HG03575 (cell line): ENCODE measurements around the gene FKBP10.
"Not testable (repeated sequence)": the region's sequence is repeated elsewhere in the genome, so short reads cannot be mapped to it uniquely, and the experiment has no call there.

ENCODE experiments used
- ATAC-seq: cut with Tn5 transposase; IDR thresholded peaks from one replicate; pipeline ENCODE4 v1.9.1; 2021; ENCODE audit not compliant: unreplicated experiment, insufficient number of reproducible peaks, low FRiP score; ENCODE audit errors: extremely low read depth

FKBP10 gene

GRCh38 chr17:41812381-41813151 is at the start of gene FKBP10:
Gene FKBP10, plus strand, starts transcription at chr17:41813004. Its CDS starts 31 bp downstream, at chr17:41813035.
- no peak for ATAC-seq

- ATAC-seq: no peak
Observed at GRCh38 chr17:41763327-41763726, 49.5 kb upstream of the FKBP10 start.

- ATAC-seq: no peak
Observed at GRCh38 chr17:41766135-41766534, 46.7 kb upstream of the FKBP10 start.

- ATAC-seq: no peak
Observed at GRCh38 chr17:41767324-41768042, 45.3 kb upstream of the FKBP10 start.

- ATAC-seq: no peak
Observed at GRCh38 chr17:41768682-41769288, 44.0 kb upstream of the FKBP10 start.

- no peak for ATAC-seq
Observed at GRCh38 chr17:41769346-41769862, 43.4 kb upstream of the FKBP10 start.

GRCh38 chr17:41769985-41770384 is 42.8 kb upstream of the FKBP10 start:
- ATAC-seq: no peak

GRCh38 chr17:41771389-41772206 is 41.2 kb upstream of the FKBP10 start:
- ATAC-seq: no peak

GRCh38 chr17:41772218-41772585 is 40.6 kb upstream of the FKBP10 start:
- ATAC-seq: no peak

GRCh38 chr17:41772586-41773189 is 40.1 kb upstream of the FKBP10 start:
- ATAC-seq: no peak

- no peak for ATAC-seq
Observed at GRCh38 chr17:41773190-41773588, 39.6 kb upstream of the FKBP10 start.

- ATAC-seq: no peak
Observed at GRCh38 chr17:41773731-41774193, 39.0 kb upstream of the FKBP10 start.

- ATAC-seq: no peak
Observed at GRCh38 chr17:41775394-41776226, 37.2 kb upstream of the FKBP10 start.

GRCh38 chr17:41776262-41776900 is 36.4 kb upstream of the FKBP10 start:
- not testable (repeated sequence) for ATAC-seq

- no peak for ATAC-seq
Observed at GRCh38 chr17:41777157-41777573, 35.6 kb upstream of the FKBP10 start.

GRCh38 chr17:41777574-41778188 is 35.1 kb upstream of the FKBP10 start:
- no peak for ATAC-seq

GRCh38 chr17:41779954-41780353 is 32.9 kb upstream of the FKBP10 start:
- no peak for ATAC-seq
